Muscle of leg (tissue), 11 donors: ENCODE data around the gene CCNB2. TPM values are rescaled to one million over a fixed set of nuclear protein-coding genes. Genes with fewer than 3 reads are reported as not detected.
A peak's percentile ranks its signal among the peaks of the same experiment; 100 is the strongest.
"Not testable (repeated sequence)": the region's sequence is repeated elsewhere in the genome, so short reads cannot be mapped to it uniquely, and the experiment has no call there.

Experiments used
- DNase-seq: peaks from one replicate; pipeline ENCODE4 v3.0.0; 2013
- H3K27ac ChIP-seq: one replicate; pipeline ENCODE4 v1.5.1; 2013; ENCODE audit warnings: mild to moderate bottlenecking, low read length, control low read depth
- H3K27me3 ChIP-seq: one replicate; pipeline ENCODE4 v1.6.1; 2013; ENCODE audit warnings: low read length; ENCODE audit not compliant: control insufficient read depth, insufficient read depth
- H3K36me3 ChIP-seq: one replicate; pipeline ENCODE4 v1.6.1; 2013; ENCODE audit warnings: low read length; ENCODE audit not compliant: control insufficient read depth, insufficient read depth
- H3K4me1 ChIP-seq: one replicate; pipeline ENCODE4 v1.6.1; 2013; ENCODE audit warnings: low read length; ENCODE audit not compliant: control insufficient read depth, insufficient read depth
- H3K4me3 ChIP-seq: one replicate; pipeline ENCODE4 v1.5.1; 2013; ENCODE audit warnings: low read length, control low read depth
- H3K9me3 ChIP-seq: replicated peaks from 2 replicates; pipeline ENCODE4 v1.6.1; 2013; ENCODE audit warnings: low read depth, low read length; ENCODE audit not compliant: control insufficient read depth
- WGBS: methylation state at CpG from one replicate; pipeline ENCODE4 v1.1.5; 2013; ENCODE audit warnings: missing lambda C conversion rate; ENCODE audit not compliant: insufficient coverage; 5-methylcytosine and 5-hydroxymethylcytosine counted together
- polyA plus RNA-seq, 8 donors: library from polyadenylated mRNA; unstranded; fragments of 120-200 nt; gene quantifications; one replicate each; pipeline versions ENCODE4 v1.2.1 to v1.2.3, GENCODE V29; 2013; ENCODE audit warnings: inconsistent platforms in 1 of 8, low replicate concordance in 1 of 8; ENCODE audit not compliant: insufficient read length in 8 of 8, insufficient read depth in 1 of 8
- total RNA-seq: library from RNA; stranded (reverse); fragments of 120-200 nt; gene quantifications from one replicate; pipeline ENCODE4 v1.2.4, GENCODE V29; 2013

CCNB2 gene
- total and polyA plus RNA-seq, 9 donors = 13.9 to 29.1 (median 21.3) TPM

DNA sequence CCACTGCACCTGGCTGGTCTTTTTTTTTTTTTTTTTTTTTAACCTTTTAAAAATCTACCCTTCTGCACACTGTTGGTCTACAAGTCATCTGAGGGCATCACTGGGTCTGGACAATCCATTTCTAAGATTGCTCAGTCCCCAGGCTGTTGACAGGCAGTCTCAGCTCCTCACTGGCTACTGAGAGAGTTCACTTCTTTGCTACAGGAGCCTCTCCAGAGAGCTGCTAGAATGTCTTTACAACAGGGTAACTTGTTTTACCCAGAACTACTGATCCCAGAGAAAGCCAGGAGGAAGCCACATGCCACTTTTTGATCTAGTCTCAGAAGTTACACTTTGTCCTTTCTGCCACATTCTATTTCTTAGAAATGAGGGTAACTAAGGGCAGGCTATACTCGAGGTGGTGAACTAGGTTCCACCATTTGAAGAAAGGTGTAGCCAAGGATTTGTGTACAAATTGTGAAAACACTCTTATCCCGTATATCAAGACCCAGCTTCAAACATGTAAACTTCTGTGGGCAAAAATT is 5.7 kb upstream of the CCNB2 start:
- DNase-seq = no peak
- H3K36me3 ChIP-seq = peaks cover 6% of the 10 kb centered on the region
- WGBS = no CpG with 5 or more reads among the region's 2 CpGs
- H3K4me1 ChIP-seq = no peaks in the 10 kb centered on the region
- H3K27ac ChIP-seq = no peak overlapping the region
- H3K4me3 ChIP-seq = no peak overlapping the region
- no peaks in the 10 kb centered on the region for H3K27me3 ChIP-seq
- no peaks in the 10 kb centered on the region for H3K9me3 ChIP-seq

- peak overlapping the region; percentile 93 for H3K27ac ChIP-seq
- 0% methylated on average over 2 of the region's 9 CpGs for WGBS
Measured at GRCh38 chr15:59104602-59104911, 389 bp upstream of the CCNB2 start.

DNA sequence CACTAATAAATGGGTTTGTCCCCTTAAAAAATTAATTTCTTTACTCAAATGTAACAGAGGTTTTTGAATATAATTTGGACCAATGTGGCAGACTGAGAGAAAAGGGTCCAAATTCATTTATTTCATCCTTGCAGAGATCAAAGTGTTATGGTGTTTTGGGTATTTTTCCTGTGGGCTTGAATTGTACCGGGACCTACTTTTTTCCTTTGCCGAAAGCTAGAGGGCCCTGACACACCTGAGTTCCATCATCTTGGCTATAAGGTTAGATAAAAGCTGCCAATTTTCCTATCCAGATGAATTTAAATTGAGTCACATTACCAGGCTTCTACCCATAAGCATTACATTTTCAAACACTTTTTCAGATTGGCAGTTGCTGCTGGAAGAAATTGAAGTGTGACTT is 908 bp downstream of the CCNB2 start:
- DNase-seq = peak; percentile 58
- Histone ChIP-seq H3K27me3 (no peaks in the 10 kb centered on the region), H3K36me3 (peaks cover 19% of the 10 kb centered on the region), H3K4me1 (peaks cover 5% of the 10 kb centered on the region), H3K27ac (no peak overlapping the region), H3K4me3 (peak overlapping the region; percentile 88), H3K9me3 (no peaks in the 10 kb centered on the region)
- no CpG with 5 or more reads among the region's 2 CpGs for WGBS

More at GRCh38 chr15:59104602-59104911, 389 bp upstream of the CCNB2 start:
- no peaks in the 10 kb centered on the region for H3K27me3 ChIP-seq
- no peak for DNase-seq
- H3K9me3 ChIP-seq = no peaks in the 10 kb centered on the region
- H3K4me1 ChIP-seq = peaks cover 5% of the 10 kb centered on the region
- H3K36me3 ChIP-seq = peaks cover 13% of the 10 kb centered on the region
- peak overlapping the region; percentile 88 for H3K4me3 ChIP-seq

DNA sequence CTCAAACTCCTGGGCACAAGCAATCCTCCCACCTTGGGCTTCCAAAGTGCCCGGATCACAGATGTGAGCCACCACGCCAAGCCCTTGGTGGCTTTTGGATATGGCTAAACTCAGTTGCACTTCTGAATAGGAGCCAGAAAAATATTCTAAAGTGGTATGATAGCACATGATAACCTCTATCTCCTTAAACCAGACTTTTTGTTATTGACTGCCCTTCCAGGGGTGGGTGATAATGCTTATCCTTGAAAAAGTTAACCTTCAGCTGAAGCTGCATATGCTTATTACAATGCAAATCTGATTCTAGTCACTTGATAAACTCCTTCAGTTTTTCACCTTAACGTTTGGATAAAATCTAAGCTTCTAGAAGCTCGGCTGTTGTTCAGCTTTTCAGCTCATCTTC is 6.3 kb downstream of the CCNB2 start:
- 92% methylated on average over 3 of the region's 4 CpGs for WGBS
- H3K36me3 ChIP-seq = peaks cover 42% of the 10 kb centered on the region

GRCh38 chr15:59115047-59115446 is 10.1 kb downstream of the CCNB2 start:
- no peak overlapping the region for H3K27ac ChIP-seq
- WGBS = no CpG with 5 or more reads among the region's 2 CpGs
- H3K36me3 ChIP-seq = peaks cover 55% of the 10 kb centered on the region
- no peak for DNase-seq
- H3K9me3 ChIP-seq = no peaks in the 10 kb centered on the region
- H3K27me3 ChIP-seq = no peaks in the 10 kb centered on the region
- H3K4me3 ChIP-seq = no peak overlapping the region
- no peaks in the 10 kb centered on the region for H3K4me1 ChIP-seq

More for the DNA sequence above, 6.3 kb downstream of the CCNB2 start:
- DNase-seq = no peak
- H3K27me3 ChIP-seq = no peaks in the 10 kb centered on the region
- H3K27ac ChIP-seq = no peak overlapping the region
- H3K4me3 ChIP-seq = no peak overlapping the region
- H3K9me3 ChIP-seq = no peaks in the 10 kb centered on the region
- no peaks in the 10 kb centered on the region for H3K4me1 ChIP-seq

GRCh38 chr15:59116141-59116540 is 11.2 kb downstream of the CCNB2 start:
- no peak overlapping the region for H3K27ac ChIP-seq
- H3K36me3 ChIP-seq = peaks cover 46% of the 10 kb centered on the region
- H3K27me3 ChIP-seq = no peaks in the 10 kb centered on the region
- DNase-seq = no peak
- H3K9me3 ChIP-seq = no peaks in the 10 kb centered on the region
- no CpG with 5 or more reads among the region's 1 CpG for WGBS
- H3K4me1 ChIP-seq = no peaks in the 10 kb centered on the region
- H3K4me3 ChIP-seq = no peak overlapping the region

- no peaks in the 10 kb centered on the region for H3K4me1 ChIP-seq
- no peaks in the 10 kb centered on the region for H3K9me3 ChIP-seq
- DNase-seq = no peak
- H3K27me3 ChIP-seq = no peaks in the 10 kb centered on the region
- no peak overlapping the region for H3K27ac ChIP-seq
- H3K4me3 ChIP-seq = no peak overlapping the region
- no CpG with 5 or more reads among the region's 6 CpGs for WGBS
- peaks cover 46% of the 10 kb centered on the region for H3K36me3 ChIP-seq
Measured at GRCh38 chr15:59116771-59117170, 11.8 kb downstream of the CCNB2 start.

DNA sequence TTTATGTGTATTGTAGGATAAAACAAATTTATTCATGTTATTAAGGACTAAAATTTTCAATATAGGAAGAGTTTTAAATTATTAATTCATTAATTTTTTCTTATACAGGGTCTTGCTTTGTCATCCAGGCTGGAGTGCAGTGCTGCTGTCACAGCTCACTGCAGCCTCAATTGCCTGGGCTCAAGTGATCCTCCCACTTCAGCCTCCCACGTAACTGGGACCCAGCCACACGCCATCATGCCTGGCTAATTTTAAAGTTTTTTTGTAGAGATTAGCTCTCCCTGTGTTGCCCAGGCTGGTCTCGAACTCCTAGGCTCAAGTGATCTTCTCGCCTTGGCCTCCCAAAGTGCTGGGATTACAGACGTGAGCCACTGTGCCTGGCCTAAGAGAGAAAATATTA is 14.7 kb downstream of the CCNB2 start:
- Histone ChIP-seq H3K4me1 (no peaks in the 10 kb centered on the region), H3K9me3 (no peaks in the 10 kb centered on the region), H3K27ac (no peak overlapping the region), H3K4me3 (no peak overlapping the region), H3K36me3 (peaks cover 47% of the 10 kb centered on the region), H3K27me3 (no peaks in the 10 kb centered on the region)
- no CpG with 5 or more reads among the region's 5 CpGs for WGBS
- DNase-seq = no peak

GRCh38 chr15:59120937-59121336 is 16.0 kb downstream of the CCNB2 start:
- WGBS = 89% methylated on average over 4 of the region's 5 CpGs
- Histone ChIP-seq H3K27ac (no peak overlapping the region), H3K4me1 (no peaks in the 10 kb centered on the region), H3K36me3 (peaks cover 34% of the 10 kb centered on the region), H3K4me3 (no peak overlapping the region), H3K27me3 (no peaks in the 10 kb centered on the region), H3K9me3 (no peaks in the 10 kb centered on the region)
- DNase-seq = no peak

DNA sequence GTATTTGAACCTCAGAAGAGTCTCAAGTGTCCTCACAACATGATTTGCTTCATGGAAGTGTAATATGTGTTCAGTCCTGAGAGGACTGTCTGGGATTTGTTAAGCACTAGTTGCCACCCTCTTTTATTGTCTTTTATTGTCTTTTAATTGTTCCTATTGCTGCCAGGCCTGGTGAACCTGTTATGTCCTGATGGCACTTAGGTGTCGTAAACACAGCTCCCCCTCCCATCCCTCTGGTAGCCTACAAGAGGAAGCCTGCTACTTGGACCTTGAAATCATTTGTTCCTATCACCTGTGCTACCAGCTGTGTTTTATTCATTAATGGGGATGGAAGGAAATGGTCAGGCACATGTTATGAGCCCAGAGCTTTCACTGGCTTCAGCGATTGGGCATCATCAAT is 19.3 kb downstream of the CCNB2 start:
- Histone ChIP-seq H3K4me1 (no peaks in the 10 kb centered on the region), H3K27me3 (no peaks in the 10 kb centered on the region), H3K27ac (no peak overlapping the region), H3K9me3 (no peaks in the 10 kb centered on the region), H3K4me3 (no peak overlapping the region), H3K36me3 (peaks cover 8% of the 10 kb centered on the region)
- DNase-seq = no peak
- WGBS = 50% methylated on average over 1 of the region's 2 CpGs

DNA sequence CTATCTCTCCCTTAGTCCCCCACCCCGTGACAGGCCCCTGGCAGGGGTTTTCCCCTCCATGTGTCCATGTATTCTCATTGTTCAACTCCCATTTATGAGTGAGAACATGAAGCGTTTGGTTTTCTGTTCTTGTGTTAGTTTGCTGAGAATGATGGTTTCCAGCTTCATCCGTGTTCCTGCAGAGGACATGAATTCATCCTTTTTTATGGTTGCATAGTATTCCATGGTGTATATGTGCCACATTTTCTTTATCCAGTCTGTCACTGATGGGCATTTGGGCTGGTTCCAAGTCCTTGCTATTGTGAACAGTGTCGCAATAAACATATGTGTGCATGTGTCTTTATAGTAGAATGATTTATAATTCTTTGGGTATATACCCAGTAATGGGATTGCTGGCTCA is 20.7 kb downstream of the CCNB2 start:
- not testable (repeated sequence) for H3K9me3 ChIP-seq, H3K4me3 ChIP-seq, H3K27me3 ChIP-seq, H3K36me3 ChIP-seq, H3K4me1 ChIP-seq, DNase-seq, H3K27ac ChIP-seq
- WGBS = no CpG with 5 or more reads among the region's 4 CpGs
